ENCODE data around the gene PAGR1.

GRCh38 chr16:29777576-29778350, 38.2 kb upstream of the PAGR1 start, which contains the start of gene ZG16:
- no peak for TF ChIP-seq POLR2AphosphoS5 (IDR thresholded peaks at IDR 0.05; ENCODE audit: insufficient read depth in 1 of 2, low read depth in 1 of 2)
- TF ChIP-seq CTCF (IDR thresholded peaks at IDR 0.05), result no peak

Data from vagina (tissue), 2 donors.